Sigmoid colon (tissue), 7 donors: ENCODE results near the gene AURKAIP1. TPM values are rescaled to one million over a fixed set of nuclear protein-coding genes. Genes with fewer than 3 reads are reported as not detected.

Source experiments
- DNase-seq: peaks from one replicate; pipeline ENCODE4 v3.0.0-alpha.2; 2019
- H3K27ac ChIP-seq, 4 donors: fragments of 200-600 bp; sonication (generic); one replicate each; pipeline ENCODE4 v1.5.1; 2016 to 2019; ENCODE audit warnings: mild to moderate bottlenecking in 1 of 4
- H3K27me3 ChIP-seq, 3 donors: fragments of 200-600 bp; sonication (generic); one replicate each; pipeline ENCODE4 v1.5.1; 2019; ENCODE audit warnings: mild to moderate bottlenecking in 1 of 3
- H3K36me3 ChIP-seq, 4 donors: fragments of 200-600 bp; sonication (generic); one replicate each; pipeline ENCODE4 v1.5.1; 2016 to 2019
- H3K4me1 ChIP-seq, 4 donors: fragments of 200-600 bp; sonication (generic); one replicate each; pipeline ENCODE4 v1.5.1; 2017 to 2019
- H3K4me3 ChIP-seq, 4 donors: fragments of 200-600 bp; sonication (generic); one replicate each; pipeline ENCODE4 v1.5.1; 2017 to 2019; ENCODE audit warnings: mild to moderate bottlenecking in 2 of 4, moderate library complexity in 1 of 4
- H3K9me3 ChIP-seq, 4 donors: fragments of 200-600 bp in 3 of 4; sonication (generic) in 3 of 4; one replicate each; pipeline versions ENCODE4 v1.5.1 to v1.6.1; 2013 to 2019
- EP300 ChIP-seq, 4 donors: sonication (generic); formaldehyde crosslinking; IDR thresholded peaks; one replicate each; pipeline ENCODE4 v1.6.1; 2017; ENCODE audit warnings: antibody characterized with exemption in 4 of 4
- POLR2A ChIP-seq, 2 donors: fragments of 450-650 bp; IDR thresholded peaks; one replicate each; pipeline ENCODE4 v1.6.1; 2016; ENCODE audit warnings: antibody characterized with exemption in 2 of 2, mild to moderate bottlenecking in 2 of 2, moderate library complexity in 2 of 2
- POLR2AphosphoS5 ChIP-seq, 4 donors: sonication (generic); formaldehyde crosslinking; IDR thresholded peaks; one replicate each; pipeline ENCODE4 v1.6.1; 2017; ENCODE audit warnings: antibody characterized with exemption in 4 of 4
- WGBS, 2 donors: extraction: QIAGEN DNeasy Blood & Tissue Kit; methylation state at CpG; one replicate each; pipeline ENCODE4 v1.1.7; 2013; 5-methylcytosine and 5-hydroxymethylcytosine counted together
- intact Hi-C: fragments of 100-400 bp; cut with DNase I; formaldehyde crosslinking; loops from one replicate; pipeline ENCODE4 v1.15.1; 2023
- polyA plus RNA-seq, 3 donors: library from polyadenylated mRNA; stranded (reverse); fragments of 200-250 nt; gene quantifications; one replicate each; pipeline ENCODE4 v1.2.3, GENCODE V29; 2013
- total RNA-seq, 4 donors: library from RNA; depleted of rRNA; stranded (reverse); fragments of >200 nt; gene quantifications; one replicate each; pipeline ENCODE4 v1.1.0, GENCODE V29; 2016
- TF ChIP-seq, protein P1 (sequence below), 4 experiments: fragments of 450-650 bp in 3 of 4; fragments of 200-600 bp in 1 of 4; IDR thresholded peaks; one replicate each; pipeline ENCODE4 v1.5.1; 2016 to 2019; ENCODE audit warnings: antibody characterized with exemption in 4 of 4, mild to moderate bottlenecking in 3 of 4, moderate library complexity in 2 of 4
- donor health status: healthy with polysubstance abuse.
- donor health status: Bipolar disorder and iron deficiency.
- donor health status: healthy.

AURKAIP1 gene
- total and polyA plus RNA-seq, 7 donors: 89.3 to 288 (median 143) TPM

DNA sequence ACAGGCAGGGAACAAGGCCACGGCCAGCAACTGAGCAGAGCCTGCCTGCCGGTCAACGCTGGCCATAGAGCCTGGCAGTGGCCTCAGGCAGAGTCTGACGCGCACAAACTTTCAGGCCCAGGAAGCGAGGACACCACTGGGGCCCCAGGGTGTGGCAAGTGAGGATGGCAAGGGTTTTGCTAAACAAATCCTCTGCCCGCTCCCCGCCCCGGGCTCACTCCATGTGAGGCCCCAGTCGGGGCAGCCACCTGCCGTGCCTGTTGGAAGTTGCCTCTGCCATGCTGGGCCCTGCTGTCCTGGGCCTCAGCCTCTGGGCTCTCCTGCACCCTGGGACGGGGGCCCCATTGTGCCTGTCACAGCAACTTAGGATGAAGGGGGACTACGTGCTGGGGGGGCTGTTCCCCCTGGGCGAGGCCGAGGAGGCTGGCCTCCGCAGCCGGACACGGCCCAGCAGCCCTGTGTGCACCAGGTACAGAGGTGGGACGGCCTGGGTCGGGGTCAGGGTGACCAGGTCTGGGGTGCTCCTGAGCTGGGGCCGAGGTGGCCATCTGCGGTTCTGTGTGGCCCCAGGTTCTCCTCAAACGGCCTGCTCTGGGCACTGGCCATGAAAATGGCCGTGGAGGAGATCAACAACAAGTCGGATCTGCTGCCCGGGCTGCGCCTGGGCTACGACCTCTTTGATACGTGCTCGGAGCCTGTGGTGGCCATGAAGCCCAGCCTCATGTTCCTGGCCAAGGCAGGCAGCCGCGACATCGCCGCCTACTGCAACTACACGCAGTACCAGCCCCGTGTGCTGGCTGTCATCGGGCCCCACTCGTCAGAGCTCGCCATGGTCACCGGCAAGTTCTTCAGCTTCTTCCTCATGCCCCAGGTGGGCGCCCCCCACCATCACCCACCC lies 43.7 kb downstream of the AURKAIP1 start, which contains the start of gene TAS1R3:
TAS1R3 (plus strand) TSS at position 213 of the 898 bp plus-strand sequence; CDS start at position 279, 66 bp downstream.
- Histone ChIP-seq H3K4me1 (peaks cover 0 to 10% (median 8%) of the 10 kb centered on the region in 4 donors), H3K27ac (no peak within 1 kb of the TSS)

DNA sequence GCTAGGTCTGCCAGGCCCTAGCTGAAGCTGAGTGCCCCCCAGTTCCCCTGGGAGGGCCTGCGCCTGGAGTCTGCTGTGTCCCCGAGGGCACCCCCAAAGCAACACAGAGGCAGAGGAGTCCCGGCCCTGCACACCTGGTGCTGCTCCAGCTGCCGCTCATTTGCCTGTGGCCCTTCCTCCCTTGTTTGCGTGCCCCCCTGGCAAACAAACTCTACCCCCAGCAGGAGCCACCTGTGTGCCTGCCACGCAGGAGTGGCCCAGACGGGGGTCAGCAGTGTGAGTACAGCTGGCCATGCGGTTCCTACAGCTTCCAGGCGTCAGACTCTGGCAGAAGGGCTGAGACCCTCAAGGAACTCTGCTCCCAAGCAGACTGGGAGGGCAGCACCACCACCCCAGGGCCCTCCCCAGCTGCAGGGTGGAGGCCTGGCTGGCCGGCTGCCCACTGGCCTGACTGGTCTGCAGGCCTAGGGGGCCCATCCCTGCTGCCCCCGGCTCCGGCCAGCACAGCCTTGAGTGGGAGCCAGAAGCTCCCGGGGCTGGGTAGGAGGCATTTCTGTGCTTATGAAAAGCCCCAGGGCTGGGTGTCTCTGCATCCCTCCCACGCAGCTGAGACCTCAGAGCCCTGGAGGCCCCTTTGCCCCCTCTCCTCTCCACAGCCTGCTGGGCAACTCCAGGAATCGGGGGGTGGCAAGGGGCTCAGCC lies 44.5 kb downstream of the AURKAIP1 start:
- Histone ChIP-seq H3K4me1 (peaks cover 0 to 18% (median 14%) of the 10 kb centered on the region in 4 donors), H3K9me3 (no peaks in the 10 kb centered on the region), H3K27ac (no peak overlapping the region), H3K27me3 (no peaks in the 10 kb centered on the region), H3K4me3 (no peak overlapping the region), H3K36me3 (peaks cover 0 to 24% (median 13%) of the 10 kb centered on the region in 4 donors)
- intact Hi-C loops: no loop called here
- WGBS, 2 donors: 29 to 61% methylated on average over 15 of the region's 15 CpGs
- no peak for DNase-seq
- TF ChIP-seq EP300 (IDR thresholded peaks at IDR 0.05) (no peak), POLR2A (IDR thresholded peaks at IDR 0.05) (no peak), POLR2AphosphoS5 (IDR thresholded peaks at IDR 0.05) (no peak)
- TF ChIP-seq, protein P1, sequence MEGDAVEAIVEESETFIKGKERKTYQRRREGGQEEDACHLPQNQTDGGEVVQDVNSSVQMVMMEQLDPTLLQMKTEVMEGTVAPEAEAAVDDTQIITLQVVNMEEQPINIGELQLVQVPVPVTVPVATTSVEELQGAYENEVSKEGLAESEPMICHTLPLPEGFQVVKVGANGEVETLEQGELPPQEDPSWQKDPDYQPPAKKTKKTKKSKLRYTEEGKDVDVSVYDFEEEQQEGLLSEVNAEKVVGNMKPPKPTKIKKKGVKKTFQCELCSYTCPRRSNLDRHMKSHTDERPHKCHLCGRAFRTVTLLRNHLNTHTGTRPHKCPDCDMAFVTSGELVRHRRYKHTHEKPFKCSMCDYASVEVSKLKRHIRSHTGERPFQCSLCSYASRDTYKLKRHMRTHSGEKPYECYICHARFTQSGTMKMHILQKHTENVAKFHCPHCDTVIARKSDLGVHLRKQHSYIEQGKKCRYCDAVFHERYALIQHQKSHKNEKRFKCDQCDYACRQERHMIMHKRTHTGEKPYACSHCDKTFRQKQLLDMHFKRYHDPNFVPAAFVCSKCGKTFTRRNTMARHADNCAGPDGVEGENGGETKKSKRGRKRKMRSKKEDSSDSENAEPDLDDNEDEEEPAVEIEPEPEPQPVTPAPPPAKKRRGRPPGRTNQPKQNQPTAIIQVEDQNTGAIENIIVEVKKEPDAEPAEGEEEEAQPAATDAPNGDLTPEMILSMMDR (IDR thresholded peaks at IDR 0.05): no peak

More for the DNA sequence above, 43.7 kb downstream of the AURKAIP1 start, which contains the start of gene TAS1R3:
- Histone ChIP-seq H3K36me3 (peaks cover 0 to 31% (median 13%) of the 10 kb centered on the region in 4 donors), H3K4me3 (no peak within 1 kb of the TSS), H3K27me3 (no peaks in the 10 kb centered on the region), H3K9me3 (no peaks in the 10 kb centered on the region)
- 44 to 73% methylated on average over 41 of the region's 41 CpGs for WGBS, 2 donors
- intact Hi-C loops: no loop called here
- peak in 1 of 4 donors; percentile 6 for TF ChIP-seq POLR2AphosphoS5 (IDR thresholded peaks at IDR 0.05)
- TF ChIP-seq, protein P1 (IDR thresholded peaks at IDR 0.05): no peak
- DNase-seq: no peak

DNA sequence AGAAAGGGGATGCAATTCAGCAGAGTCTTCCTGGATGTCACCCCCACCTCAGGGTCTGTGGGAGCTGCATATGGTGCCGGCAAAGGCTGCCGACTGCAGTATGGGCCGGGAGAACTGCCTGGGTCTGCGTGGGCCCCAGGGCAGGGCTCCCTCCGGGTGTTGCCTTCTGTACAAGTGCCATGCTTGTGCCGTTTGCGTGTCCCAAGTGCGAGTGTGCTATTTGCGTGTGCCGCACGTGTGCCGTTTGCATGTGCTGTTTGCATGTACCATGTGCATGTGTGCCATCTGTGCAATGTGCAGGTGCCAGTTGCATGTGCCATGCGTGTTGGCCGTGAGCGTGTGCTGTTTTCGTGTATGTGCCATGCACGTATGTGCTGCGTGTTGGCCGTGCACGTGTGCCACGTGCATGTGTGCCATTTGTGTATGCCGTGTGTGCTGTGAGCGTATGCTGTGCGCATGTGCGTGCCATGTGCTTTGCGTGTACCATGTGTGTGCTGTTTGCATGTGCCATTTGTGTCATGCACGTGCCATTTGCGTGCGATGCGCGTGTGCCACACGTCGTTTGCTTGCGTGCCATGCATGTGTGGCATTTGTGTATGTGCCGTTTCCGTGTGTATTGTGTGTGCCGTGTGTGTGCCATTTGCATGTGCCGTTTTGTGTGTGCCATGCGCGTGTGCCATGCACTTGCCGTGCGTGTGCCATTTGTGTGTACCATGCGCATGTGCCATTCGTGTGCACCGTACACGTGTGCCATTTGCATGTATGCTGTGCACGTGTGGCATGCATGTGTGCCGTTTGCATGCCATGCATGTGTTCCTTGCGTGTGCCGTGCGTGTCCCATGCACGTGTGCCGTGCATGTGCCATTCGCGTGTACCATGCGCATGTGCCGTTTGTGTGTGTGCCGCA lies 45.5 kb downstream of the AURKAIP1 start:
- H3K9me3 ChIP-seq: no peaks in the 10 kb centered on the region
- H3K27me3 ChIP-seq: no peaks in the 10 kb centered on the region
- H3K36me3 ChIP-seq: peaks cover 0 to 24% (median 13%) of the 10 kb centered on the region in 4 donors
- peaks cover 0 to 25% (median 20%) of the 10 kb centered on the region in 4 donors for H3K4me1 ChIP-seq
- H3K4me3 ChIP-seq: no peak overlapping the region
- TF ChIP-seq POLR2AphosphoS5 (IDR thresholded peaks at IDR 0.05): peak in 1 of 4 donors; percentile 7
- TF ChIP-seq, protein P1 (IDR thresholded peaks at IDR 0.05): no peak
- intact Hi-C loops: no loop called here
- DNase-seq: no peak
- H3K27ac ChIP-seq: no peak overlapping the region
- 88 to 94% methylated on average over 58 of the region's 58 CpGs for WGBS, 2 donors

DNA sequence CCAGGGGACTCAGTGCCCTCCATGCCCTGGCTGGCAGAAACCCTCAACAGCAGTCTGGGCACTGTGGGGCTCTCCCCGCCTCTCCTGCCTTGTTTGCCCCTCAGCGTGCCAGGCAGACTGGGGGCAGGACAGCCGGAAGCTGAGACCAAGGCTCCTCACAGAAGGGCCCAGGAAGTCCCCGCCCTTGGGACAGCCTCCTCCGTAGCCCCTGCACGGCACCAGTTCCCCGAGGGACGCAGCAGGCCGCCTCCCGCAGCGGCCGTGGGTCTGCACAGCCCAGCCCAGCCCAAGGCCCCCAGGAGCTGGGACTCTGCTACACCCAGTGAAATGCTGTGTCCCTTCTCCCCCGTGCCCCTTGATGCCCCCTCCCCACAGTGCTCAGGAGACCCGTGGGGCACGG lies 46.8 kb downstream of the AURKAIP1 start:
- TF ChIP-seq POLR2AphosphoS5 (IDR thresholded peaks at IDR 0.05) (no peak), POLR2A (IDR thresholded peaks at IDR 0.05) (no peak), EP300 (IDR thresholded peaks at IDR 0.05) (no peak)
- TF ChIP-seq, protein P1 (IDR thresholded peaks at IDR 0.05): no peak
- no peak for DNase-seq
- Histone ChIP-seq H3K36me3 (peaks cover 0 to 24% (median 13%) of the 10 kb centered on the region in 4 donors), H3K4me1 (peaks cover 0 to 33% (median 24%) of the 10 kb centered on the region in 4 donors), H3K27me3 (no peaks in the 10 kb centered on the region), H3K27ac (no peak overlapping the region), H3K4me3 (no peak overlapping the region), H3K9me3 (no peaks in the 10 kb centered on the region)
- intact Hi-C loops: no loop called here
- 85 to 87% methylated on average over 15 of the region's 15 CpGs for WGBS, 2 donors
